SKM-1 treated with dmso at 0.1 percent for 144 hours (cell line): ENCODE results near the gene FRMPD4.
"Not testable (repeated sequence)": the region's sequence is repeated elsewhere in the genome, so short reads cannot be mapped to it uniquely, and the experiment has no call there.

Experiments
- DNase-seq: peaks from one replicate; lab custom pipeline; 2025; ENCODE audit not compliant: unreplicated experiment; lab: John Stamatoyannopoulos, UW

FRMPD4 gene

GRCh38 chrX:12494400-12495138 is 356.3 kb downstream of the FRMPD4 start:
- DNase-seq, result no peak

DNA sequence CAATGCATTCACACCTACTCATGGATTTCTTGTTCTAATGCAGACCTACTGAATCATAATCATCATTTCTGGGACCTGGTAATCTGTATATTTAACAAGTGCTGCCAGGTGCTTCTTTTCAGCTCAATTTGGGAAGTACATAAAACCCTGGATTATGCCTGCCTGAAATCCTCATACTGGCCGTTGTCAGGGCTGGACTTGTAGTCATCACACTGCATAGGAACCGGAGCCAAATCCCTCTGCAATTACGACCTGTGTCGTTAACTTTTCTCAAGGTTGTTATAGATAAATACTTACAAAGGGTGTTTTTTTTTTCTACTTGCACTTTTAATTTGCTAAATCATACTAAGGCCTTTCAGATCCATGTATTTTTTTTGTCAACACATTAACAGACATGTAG is 358.1 kb downstream of the FRMPD4 start:
- no peak for DNase-seq

GRCh38 chrX:12497832-12498591 is 359.7 kb downstream of the FRMPD4 start:
- no peak for DNase-seq

GRCh38 chrX:12505127-12505526 is 366.9 kb downstream of the FRMPD4 start:
- DNase-seq, result no peak

DNA sequence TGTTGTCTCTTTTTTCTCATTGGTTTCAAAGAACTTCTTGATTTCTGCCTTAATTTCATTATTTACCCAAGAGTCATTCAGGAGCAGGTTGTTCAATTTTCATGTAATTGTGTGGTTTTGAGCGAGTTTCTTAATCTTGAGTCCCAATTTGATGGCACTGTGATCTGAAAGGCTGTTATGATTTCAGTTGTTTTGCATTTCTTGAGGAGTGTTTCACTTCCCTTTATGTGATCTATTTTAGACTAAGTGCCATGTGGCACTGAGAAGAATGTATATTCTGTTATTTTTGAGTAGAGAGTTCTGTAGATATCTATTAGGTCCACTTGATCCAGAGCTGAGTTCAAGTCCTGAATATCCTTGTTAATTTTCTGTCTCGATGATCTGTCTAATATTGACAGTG is 377.1 kb downstream of the FRMPD4 start:
- not testable (repeated sequence) for DNase-seq

DNA sequence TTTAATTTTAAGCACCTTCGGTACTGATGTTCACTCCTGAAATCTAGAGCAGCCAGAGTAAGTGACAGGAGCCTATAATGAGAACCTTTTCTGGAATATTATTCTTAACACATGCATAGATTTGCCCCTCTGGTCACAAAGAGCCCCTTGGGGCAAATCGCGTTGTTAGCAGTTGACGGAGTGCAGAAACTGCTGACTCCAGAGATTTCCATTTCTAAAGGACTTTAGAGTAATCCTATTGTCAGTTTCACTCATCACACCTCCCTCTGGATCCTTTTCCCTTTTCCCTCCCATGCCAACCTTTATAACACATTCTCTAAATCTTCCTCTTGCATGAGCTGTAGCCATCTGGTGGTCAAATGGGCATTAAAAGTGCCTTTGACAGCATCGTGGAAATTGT is 388.0 kb downstream of the FRMPD4 start:
- no peak for DNase-seq

DNA sequence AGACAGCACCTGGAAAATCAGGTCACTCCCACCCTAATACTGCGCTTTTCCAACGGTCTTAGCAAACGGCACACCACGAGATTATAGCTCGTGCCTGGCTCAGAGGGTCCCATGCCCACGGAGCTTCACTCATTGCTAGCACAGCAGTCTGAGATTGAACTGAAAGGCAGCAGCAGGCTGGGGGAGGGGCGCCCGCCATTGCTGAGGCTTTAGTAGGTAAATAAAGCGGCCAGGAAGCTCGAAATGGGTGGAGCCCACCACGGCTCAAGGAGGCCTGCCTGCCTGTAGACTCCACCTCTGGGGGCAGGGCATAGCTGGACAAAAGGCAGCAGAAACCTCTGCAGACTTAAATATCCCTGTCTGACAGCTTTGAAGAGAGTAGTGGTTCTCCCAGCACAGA is 399.8 kb downstream of the FRMPD4 start:
- not testable (repeated sequence) for DNase-seq

- not testable (repeated sequence) for DNase-seq
Observed at GRCh38 chrX:12542251-12542650, 404.0 kb downstream of the FRMPD4 start.

GRCh38 chrX:12548341-12548740 is 410.1 kb downstream of the FRMPD4 start:
- DNase-seq, result no peak

DNA sequence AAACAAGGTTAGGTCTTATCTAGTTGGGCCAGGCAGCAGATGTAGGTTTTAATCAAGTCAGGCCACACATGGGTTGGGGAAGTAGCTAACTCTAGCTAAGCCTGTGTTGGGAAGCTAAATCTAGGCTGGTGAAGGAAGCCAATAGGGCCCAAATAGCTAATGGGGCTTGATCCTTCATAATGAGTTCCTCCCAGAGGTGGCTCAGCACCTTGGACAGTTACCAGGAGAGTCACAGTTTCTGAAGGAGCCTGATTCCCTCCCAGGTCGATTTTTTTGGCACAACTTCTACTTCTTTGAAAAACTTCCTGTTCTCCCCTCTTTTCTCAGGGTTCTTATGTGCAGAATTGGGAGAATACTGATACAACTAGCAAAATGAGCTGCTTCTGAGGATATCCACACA is 410.5 kb downstream of the FRMPD4 start:
- DNase-seq, result no peak

DNA sequence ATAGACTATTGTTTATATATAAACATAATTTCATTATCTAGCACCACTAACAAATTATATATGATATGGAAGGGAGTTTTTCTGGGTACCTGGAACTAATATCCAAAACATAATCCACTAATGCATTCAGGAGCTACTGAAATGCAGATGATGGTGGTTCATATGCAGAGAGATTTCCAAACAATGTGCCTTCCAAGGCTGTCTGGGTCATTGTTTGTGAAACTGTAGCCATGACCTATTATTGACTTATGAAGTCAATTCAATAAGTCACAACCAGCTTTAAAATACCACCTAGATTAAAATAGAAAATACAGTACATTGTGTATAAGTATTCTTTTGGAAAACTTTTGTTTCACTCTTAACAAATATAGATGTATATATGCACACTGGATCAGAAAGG is 415.9 kb downstream of the FRMPD4 start:
- no peak for DNase-seq

GRCh38 chrX:12563121-12563520 is 424.8 kb downstream of the FRMPD4 start:
- no peak for DNase-seq

- no peak for DNase-seq
Observed at GRCh38 chrX:12564221-12564620, 425.9 kb downstream of the FRMPD4 start.

- no peak for DNase-seq
Observed at GRCh38 chrX:12567857-12568256, 429.6 kb downstream of the FRMPD4 start.

DNA sequence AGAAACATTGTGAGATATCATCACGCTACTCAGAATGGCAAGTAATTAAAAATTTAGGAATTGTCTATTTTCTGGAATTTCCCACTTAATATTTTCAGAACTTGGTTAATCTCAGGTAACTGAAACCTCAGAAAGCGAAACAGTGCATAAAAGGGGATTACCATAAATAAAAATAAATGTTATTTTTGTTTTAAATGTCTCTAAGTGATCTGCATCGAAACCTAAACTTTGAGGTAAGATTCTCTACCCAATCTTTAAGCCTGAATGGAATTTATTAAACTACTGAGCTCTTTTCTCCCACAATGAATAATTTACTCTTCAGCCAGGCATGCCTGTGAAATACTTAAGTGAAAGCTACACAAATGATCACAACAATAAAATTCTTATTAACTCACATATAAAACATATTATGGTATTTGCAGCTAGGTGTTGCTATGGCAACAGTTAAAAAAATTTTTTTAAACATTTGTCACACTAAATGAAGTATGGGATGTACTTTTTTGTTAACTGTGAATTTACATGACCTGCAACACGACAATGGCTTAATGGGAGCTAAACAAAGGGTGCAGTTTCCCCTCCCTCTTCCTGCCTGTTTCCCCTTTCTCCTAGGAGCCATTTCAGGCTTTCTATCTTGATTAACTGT is 432.7 kb downstream of the FRMPD4 start:
- DNase-seq, result no peak

DNA sequence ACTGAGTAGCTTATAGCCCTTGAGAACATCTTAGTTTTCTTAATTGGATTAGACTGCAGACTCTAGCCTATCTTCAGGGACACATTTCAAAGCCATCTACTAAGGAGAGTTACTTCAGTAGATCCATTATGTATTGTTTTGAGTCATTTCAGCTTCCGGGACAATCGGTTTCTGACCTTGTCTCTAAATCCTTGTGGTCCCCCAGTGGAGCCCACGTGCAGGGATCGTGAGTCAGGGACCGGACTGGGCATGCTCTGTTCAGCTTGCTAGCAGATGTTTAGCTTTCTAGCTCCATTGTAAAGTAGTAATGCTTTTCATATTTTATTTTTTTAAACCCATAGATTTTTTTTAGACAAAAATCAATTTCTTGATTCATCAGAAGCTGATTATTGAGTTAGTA is 441.0 kb downstream of the FRMPD4 start:
- no peak for DNase-seq

- DNase-seq, result no peak
Observed at GRCh38 chrX:12580548-12580947, 442.3 kb downstream of the FRMPD4 start.

GRCh38 chrX:12581546-12581945 is 443.3 kb downstream of the FRMPD4 start:
- DNase-seq, result no peak

- DNase-seq, result no peak
Observed at GRCh38 chrX:12582649-12583048, 444.4 kb downstream of the FRMPD4 start.

DNA sequence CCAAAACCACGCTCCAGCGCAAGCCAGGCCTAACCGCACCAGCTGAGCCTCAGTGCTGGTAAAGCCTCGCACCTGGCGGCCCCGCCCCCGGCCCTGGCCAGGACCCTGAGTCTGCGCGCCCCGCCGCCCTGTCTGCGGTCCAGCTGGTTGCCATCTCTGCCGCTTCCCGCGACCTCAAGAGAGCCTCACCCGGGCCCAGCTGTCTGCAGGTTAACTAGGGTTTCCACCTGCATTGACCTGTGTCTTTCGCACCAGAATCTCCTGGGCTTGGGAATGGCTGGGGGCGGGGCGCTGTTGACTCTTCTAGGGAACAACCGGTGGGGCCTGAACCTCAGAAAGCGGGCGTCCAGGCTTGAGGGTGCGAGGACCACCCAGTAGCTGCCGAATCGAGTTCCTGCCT is 445.3 kb downstream of the FRMPD4 start:
- DNase-seq, result no peak

GRCh38 chrX:12595720-12596119 is 457.4 kb downstream of the FRMPD4 start:
- no peak for DNase-seq

- peak; percentile 8 for DNase-seq
Observed at GRCh38 chrX:12610079-12610478, 471.8 kb downstream of the FRMPD4 start.
